ENCODE data around the gene NXT1. TPM values are rescaled to one million over a fixed set of nuclear protein-coding genes. Genes with fewer than 3 reads are reported as not detected.

NXT1 gene
- total RNA-seq, 1 donor from 2014 or later: 12.6 TPM

GRCh38 chr20:23314699-23315098, 35.9 kb upstream of the NXT1 start:
- Mint-ChIP-seq H3K4me1 (ENCODE audit: low read depth, unreplicated experiment) (no peaks in the 10 kb centered on the region), H3K36me3 (ENCODE audit: unreplicated experiment) (no peaks in the 10 kb centered on the region), H3K4me3 (ENCODE audit: unreplicated experiment) (no peak overlapping the region), H3K27ac (ENCODE audit: unreplicated experiment) (no peak overlapping the region), H3K9me3 (ENCODE audit: unreplicated experiment) (no peaks in the 10 kb centered on the region), H3K27me3 (ENCODE audit: unreplicated experiment) (peaks cover 2% of the 10 kb centered on the region)
- TF ChIP-seq, protein P1, sequence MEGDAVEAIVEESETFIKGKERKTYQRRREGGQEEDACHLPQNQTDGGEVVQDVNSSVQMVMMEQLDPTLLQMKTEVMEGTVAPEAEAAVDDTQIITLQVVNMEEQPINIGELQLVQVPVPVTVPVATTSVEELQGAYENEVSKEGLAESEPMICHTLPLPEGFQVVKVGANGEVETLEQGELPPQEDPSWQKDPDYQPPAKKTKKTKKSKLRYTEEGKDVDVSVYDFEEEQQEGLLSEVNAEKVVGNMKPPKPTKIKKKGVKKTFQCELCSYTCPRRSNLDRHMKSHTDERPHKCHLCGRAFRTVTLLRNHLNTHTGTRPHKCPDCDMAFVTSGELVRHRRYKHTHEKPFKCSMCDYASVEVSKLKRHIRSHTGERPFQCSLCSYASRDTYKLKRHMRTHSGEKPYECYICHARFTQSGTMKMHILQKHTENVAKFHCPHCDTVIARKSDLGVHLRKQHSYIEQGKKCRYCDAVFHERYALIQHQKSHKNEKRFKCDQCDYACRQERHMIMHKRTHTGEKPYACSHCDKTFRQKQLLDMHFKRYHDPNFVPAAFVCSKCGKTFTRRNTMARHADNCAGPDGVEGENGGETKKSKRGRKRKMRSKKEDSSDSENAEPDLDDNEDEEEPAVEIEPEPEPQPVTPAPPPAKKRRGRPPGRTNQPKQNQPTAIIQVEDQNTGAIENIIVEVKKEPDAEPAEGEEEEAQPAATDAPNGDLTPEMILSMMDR (IDR thresholded peaks at IDR 0.05; ENCODE audit: partially characterized antibody, unreplicated experiment): no peak
- no peak for DNase-seq

- Mint-ChIP-seq H3K36me3 (ENCODE audit: unreplicated experiment) (no peaks in the 10 kb centered on the region), H3K27me3 (ENCODE audit: unreplicated experiment) (peaks cover 2% of the 10 kb centered on the region), H3K27ac (ENCODE audit: unreplicated experiment) (no peak overlapping the region), H3K4me3 (ENCODE audit: unreplicated experiment) (no peak overlapping the region), H3K9me3 (ENCODE audit: unreplicated experiment) (no peaks in the 10 kb centered on the region), H3K4me1 (ENCODE audit: low read depth, unreplicated experiment) (no peaks in the 10 kb centered on the region)
- no peak for DNase-seq
- TF ChIP-seq, protein P1 (IDR thresholded peaks at IDR 0.05; ENCODE audit: partially characterized antibody, unreplicated experiment): no peak
Observed at GRCh38 chr20:23315099-23315498, 35.5 kb upstream of the NXT1 start.

- Mint-ChIP-seq H3K4me1 (ENCODE audit: low read depth, unreplicated experiment) (no peaks in the 10 kb centered on the region), H3K27me3 (ENCODE audit: unreplicated experiment) (peaks cover 2% of the 10 kb centered on the region), H3K27ac (ENCODE audit: unreplicated experiment) (no peak overlapping the region), H3K9me3 (ENCODE audit: unreplicated experiment) (no peaks in the 10 kb centered on the region), H3K4me3 (ENCODE audit: unreplicated experiment) (no peak overlapping the region), H3K36me3 (ENCODE audit: unreplicated experiment) (no peaks in the 10 kb centered on the region)
- TF ChIP-seq, protein P1 (IDR thresholded peaks at IDR 0.05; ENCODE audit: partially characterized antibody, unreplicated experiment): no peak
- DNase-seq: no peak
Observed at GRCh38 chr20:23316626-23317025, 34.0 kb upstream of the NXT1 start.

- no peaks in the 10 kb centered on the region for H3K4me1 Mint-ChIP-seq (ENCODE audit: low read depth, unreplicated experiment)
- H3K27ac Mint-ChIP-seq (ENCODE audit: unreplicated experiment): no peak overlapping the region
- TF ChIP-seq, protein P1 (IDR thresholded peaks at IDR 0.05; ENCODE audit: partially characterized antibody, unreplicated experiment): no peak
- peaks cover 2% of the 10 kb centered on the region for H3K27me3 Mint-ChIP-seq (ENCODE audit: unreplicated experiment)
- no peak overlapping the region for H3K4me3 Mint-ChIP-seq (ENCODE audit: unreplicated experiment)
- no peak for DNase-seq
- no peaks in the 10 kb centered on the region for H3K9me3 Mint-ChIP-seq (ENCODE audit: unreplicated experiment)
- H3K36me3 Mint-ChIP-seq (ENCODE audit: unreplicated experiment): no peaks in the 10 kb centered on the region
Observed at GRCh38 chr20:23317081-23317480, 33.5 kb upstream of the NXT1 start.

GRCh38 chr20:23318347-23318746, 32.2 kb upstream of the NXT1 start:
- H3K27ac Mint-ChIP-seq (ENCODE audit: unreplicated experiment): no peak overlapping the region
- no peaks in the 10 kb centered on the region for H3K36me3 Mint-ChIP-seq (ENCODE audit: unreplicated experiment)
- no peak overlapping the region for H3K4me3 Mint-ChIP-seq (ENCODE audit: unreplicated experiment)
- no peaks in the 10 kb centered on the region for H3K9me3 Mint-ChIP-seq (ENCODE audit: unreplicated experiment)
- TF ChIP-seq, protein P1 (IDR thresholded peaks at IDR 0.05; ENCODE audit: partially characterized antibody, unreplicated experiment): no peak
- no peak for DNase-seq
- H3K4me1 Mint-ChIP-seq (ENCODE audit: low read depth, unreplicated experiment): no peaks in the 10 kb centered on the region
- no peaks in the 10 kb centered on the region for H3K27me3 Mint-ChIP-seq (ENCODE audit: unreplicated experiment)
